Caco-2 (cell line): ENCODE results near the gene CDS1. TPM values are rescaled to one million over a fixed set of nuclear protein-coding genes. Genes with fewer than 3 reads are reported as not detected.
"Not testable (repeated sequence)": the region's sequence is repeated elsewhere in the genome, so short reads cannot be mapped to it uniquely, and the experiment has no call there.

Source experiments
- BruUV-seq: library from RNA; stranded (reverse); fragments of 400-500 nt; replicated peaks from 2 replicates; lab custom pipeline; 2021; lab: Mats Ljungman, UMichigan
- CTCF ChIA-PET: fragments of 300-600 bp; sonication (Branson Sonifier 250); formaldehyde crosslinking; loops from one replicate; lab custom pipeline; 2022; ENCODE audit warnings: antibody characterized with exemption; lab: Charles Lee
- POLR2A ChIA-PET: fragments of 300-600 bp; sonication (Branson Sonifier 250); formaldehyde crosslinking; loops from one replicate; lab custom pipeline; 2022; ENCODE audit warnings: antibody characterized with exemption; lab: Charles Lee
- DNase-seq, 2 experiments: peaks; one replicate each; pipeline versions ENCODE4 v3.0.0 to v3.0.0-alpha.2; 2020 to 2022
- H3K27me3 ChIP-seq: replicated peaks from 2 replicates; pipeline ENCODE4 v1.6.0; 2011; ENCODE audit warnings: low read length; ENCODE audit not compliant: control insufficient read depth, insufficient read depth
- H3K36me3 ChIP-seq: 2 replicates; pipeline ENCODE4 v1.5.1; 2011; ENCODE audit warnings: low read length; ENCODE audit not compliant: control insufficient read depth, insufficient read depth
- H3K4me1 ChIP-seq: fragments of 250-450 bp; sonication (Bioruptor Pico); 2 replicates; pipeline ENCODE4 v1.5.1; 2020; ENCODE audit warnings: mild to moderate bottlenecking
- H3K4me3 ChIP-seq: 2 replicates; pipeline ENCODE4 v1.5.1; 2011; ENCODE audit warnings: low read depth, mild to moderate bottlenecking, control low read depth, low read length
- H3K9me3 ChIP-seq: fragments of 250-450 bp; sonication (Bioruptor Pico); 2 replicates; pipeline ENCODE4 v1.5.1; 2020; ENCODE audit warnings: mild to moderate bottlenecking, moderate library complexity
- H3K27ac Mint-ChIP-seq: one replicate; pipeline ENCODE4 v1.8.0; 2022; ENCODE audit warnings: mixed read lengths; ENCODE audit not compliant: unreplicated experiment
- H3K27me3 Mint-ChIP-seq: one replicate; pipeline ENCODE4 v1.8.0; 2022; ENCODE audit warnings: mixed read lengths; ENCODE audit not compliant: insufficient read depth, unreplicated experiment
- H3K36me3 Mint-ChIP-seq: one replicate; pipeline ENCODE4 v1.8.0; 2022; ENCODE audit warnings: mild to moderate bottlenecking, mixed read lengths; ENCODE audit not compliant: insufficient read depth, unreplicated experiment
- H3K4me1 Mint-ChIP-seq: one replicate; pipeline ENCODE4 v1.8.0; 2022; ENCODE audit warnings: low read depth, mixed read lengths; ENCODE audit not compliant: unreplicated experiment
- H3K4me3 Mint-ChIP-seq: one replicate; pipeline ENCODE4 v1.8.0; 2022; ENCODE audit warnings: mild to moderate bottlenecking, moderate library complexity, mixed read lengths; ENCODE audit not compliant: unreplicated experiment
- H3K9me3 Mint-ChIP-seq: one replicate; pipeline ENCODE4 v1.8.0; 2022; ENCODE audit warnings: mixed read lengths; ENCODE audit not compliant: unreplicated experiment
- intact Hi-C: fragments of 100-400 bp; cut with micrococcal nuclease; formaldehyde crosslinking; loops from one replicate; pipeline ENCODE4 v1.10.0; 2022; ENCODE audit not compliant: unreplicated experiment
- total RNA-seq: library from RNA; stranded (reverse); gene quantifications from 2 replicates; pipeline ENCODE4 v1.2.3, GENCODE V29; 2022
- TF ChIP-seq, protein P1 (sequence below), 2 experiments: fragments of 200-600 bp in 1 of 2; IDR thresholded peaks; 1 replicate in 1 of 2; 2 replicates in 1 of 2; pipeline versions ENCODE4 v1.5.1 to v1.8.0; 2011 to 2022; ENCODE audit warnings: antibody characterized with exemption in 1 of 2, control low read depth in 1 of 2, inconsistent platforms in 1 of 2, low read depth in 1 of 2, low read length in 1 of 2, mild to moderate bottlenecking in 1 of 2, moderate library complexity in 1 of 2; ENCODE audit not compliant: insufficient read depth in 1 of 2, severe bottlenecking in 1 of 2, unreplicated experiment in 1 of 2

The CDS1 gene
- total RNA-seq, 1 experiment from 2014 or later = 18.1 TPM

DNA sequence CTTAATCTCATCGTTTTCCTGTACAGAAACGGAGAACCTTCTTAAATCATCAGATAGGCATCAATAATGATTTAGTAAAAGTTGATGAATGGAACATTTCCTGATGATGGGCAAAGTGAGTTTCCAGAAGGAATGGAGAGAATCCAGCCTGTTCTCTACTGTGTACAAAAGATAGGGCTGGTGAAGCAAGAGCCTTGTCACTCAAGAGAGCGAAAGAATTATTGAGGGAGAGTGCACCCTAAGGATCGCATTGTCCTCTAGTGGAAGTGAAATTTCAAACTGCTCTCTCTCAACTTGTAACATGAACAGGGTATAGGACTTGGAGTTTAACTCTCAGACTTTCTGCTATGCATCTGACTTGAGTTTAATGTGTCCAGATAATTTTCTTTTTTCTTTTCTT is 69.6 kb downstream of the CDS1 start:
- POLR2A ChIA-PET = no interaction called here
- no peaks in the 10 kb centered on the region for H3K4me1 Mint-ChIP-seq

DNA sequence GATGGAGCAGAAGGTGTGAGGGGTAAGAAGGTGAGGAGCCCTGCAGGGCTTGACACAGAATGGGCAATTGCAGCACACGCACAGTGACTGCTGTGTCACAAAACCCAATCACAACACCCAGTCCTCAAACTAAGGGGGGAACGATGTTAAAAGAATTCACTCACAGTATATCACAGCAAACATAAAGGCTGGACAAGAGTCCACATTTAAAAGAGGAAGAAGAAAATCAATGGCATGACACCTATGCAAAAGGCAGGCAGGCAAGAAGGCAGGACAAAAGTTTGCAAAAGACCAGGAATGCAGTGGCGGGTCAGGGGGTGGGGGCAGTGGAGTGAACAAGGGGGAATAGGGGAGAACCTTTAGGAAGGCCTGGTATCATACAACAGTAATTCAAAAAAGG is 77.7 kb downstream of the CDS1 start:
- H3K4me3 Mint-ChIP-seq = peak overlapping the region; percentile 5
- H3K4me1 ChIP-seq = peaks cover 11% of the 10 kb centered on the region
- peaks cover 34% of the 10 kb centered on the region for H3K36me3 Mint-ChIP-seq
- TF ChIP-seq, protein P1, sequence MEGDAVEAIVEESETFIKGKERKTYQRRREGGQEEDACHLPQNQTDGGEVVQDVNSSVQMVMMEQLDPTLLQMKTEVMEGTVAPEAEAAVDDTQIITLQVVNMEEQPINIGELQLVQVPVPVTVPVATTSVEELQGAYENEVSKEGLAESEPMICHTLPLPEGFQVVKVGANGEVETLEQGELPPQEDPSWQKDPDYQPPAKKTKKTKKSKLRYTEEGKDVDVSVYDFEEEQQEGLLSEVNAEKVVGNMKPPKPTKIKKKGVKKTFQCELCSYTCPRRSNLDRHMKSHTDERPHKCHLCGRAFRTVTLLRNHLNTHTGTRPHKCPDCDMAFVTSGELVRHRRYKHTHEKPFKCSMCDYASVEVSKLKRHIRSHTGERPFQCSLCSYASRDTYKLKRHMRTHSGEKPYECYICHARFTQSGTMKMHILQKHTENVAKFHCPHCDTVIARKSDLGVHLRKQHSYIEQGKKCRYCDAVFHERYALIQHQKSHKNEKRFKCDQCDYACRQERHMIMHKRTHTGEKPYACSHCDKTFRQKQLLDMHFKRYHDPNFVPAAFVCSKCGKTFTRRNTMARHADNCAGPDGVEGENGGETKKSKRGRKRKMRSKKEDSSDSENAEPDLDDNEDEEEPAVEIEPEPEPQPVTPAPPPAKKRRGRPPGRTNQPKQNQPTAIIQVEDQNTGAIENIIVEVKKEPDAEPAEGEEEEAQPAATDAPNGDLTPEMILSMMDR (IDR thresholded peaks at IDR 0.05; ENCODE audit: insufficient read depth in 1 of 2, low read depth in 1 of 2, low read length in 1 of 2, severe bottlenecking in 1 of 2, unreplicated experiment in 1 of 2) = no peak
- BruUV-seq = no TSS peak
- peaks cover 21% of the 10 kb centered on the region for H3K9me3 Mint-ChIP-seq
- H3K36me3 ChIP-seq = no peaks in the 10 kb centered on the region
- no peak overlapping the region for H3K4me3 ChIP-seq
- CTCF ChIA-PET = no interaction called here
- POLR2A ChIA-PET = no interaction called here
- DNase-seq = no peak
- H3K4me1 Mint-ChIP-seq = peaks cover 13% of the 10 kb centered on the region
- no peak overlapping the region for H3K27ac Mint-ChIP-seq
- H3K9me3 ChIP-seq = 0 out of 2 replicates have a peak, but pooled peaks cover 6% of the 10 kb centered on the region
- H3K27me3 Mint-ChIP-seq = no peaks in the 10 kb centered on the region
- intact Hi-C loops = no loop called here
- H3K27me3 ChIP-seq = no peaks in the 10 kb centered on the region

More for the DNA sequence above, 69.6 kb downstream of the CDS1 start:
- CTCF ChIA-PET = interaction anchor here (0.7 kb wide), 1 partner anchor 59 kb away, joined by 3 read pairs; no protein-coding TSS in a partner anchor
- Mint-ChIP-seq H3K36me3 (peaks cover 25% of the 10 kb centered on the region), H3K27me3 (no peaks in the 10 kb centered on the region), H3K27ac (no peak overlapping the region), H3K4me3 (no peak overlapping the region), H3K9me3 (peaks cover 12% of the 10 kb centered on the region)
- H3K9me3 ChIP-seq = no peaks in the 10 kb centered on the region
- no peaks in the 10 kb centered on the region for H3K27me3 ChIP-seq
- TF ChIP-seq, protein P1 (IDR thresholded peaks at IDR 0.05; ENCODE audit: insufficient read depth in 1 of 2, low read depth in 1 of 2, low read length in 1 of 2, severe bottlenecking in 1 of 2, unreplicated experiment in 1 of 2) = no peak
- intact Hi-C loops = loop anchor here (1.0 kb wide), 1 partner anchor 74 kb away; no protein-coding TSS in a partner anchor
- DNase-seq = no peak
- no peaks in the 10 kb centered on the region; the same call in 1 of the 2 replicates for H3K4me1 ChIP-seq
- H3K36me3 ChIP-seq = no peaks in the 10 kb centered on the region
- no TSS peak for BruUV-seq
- H3K4me3 ChIP-seq = no peak overlapping the region

DNA sequence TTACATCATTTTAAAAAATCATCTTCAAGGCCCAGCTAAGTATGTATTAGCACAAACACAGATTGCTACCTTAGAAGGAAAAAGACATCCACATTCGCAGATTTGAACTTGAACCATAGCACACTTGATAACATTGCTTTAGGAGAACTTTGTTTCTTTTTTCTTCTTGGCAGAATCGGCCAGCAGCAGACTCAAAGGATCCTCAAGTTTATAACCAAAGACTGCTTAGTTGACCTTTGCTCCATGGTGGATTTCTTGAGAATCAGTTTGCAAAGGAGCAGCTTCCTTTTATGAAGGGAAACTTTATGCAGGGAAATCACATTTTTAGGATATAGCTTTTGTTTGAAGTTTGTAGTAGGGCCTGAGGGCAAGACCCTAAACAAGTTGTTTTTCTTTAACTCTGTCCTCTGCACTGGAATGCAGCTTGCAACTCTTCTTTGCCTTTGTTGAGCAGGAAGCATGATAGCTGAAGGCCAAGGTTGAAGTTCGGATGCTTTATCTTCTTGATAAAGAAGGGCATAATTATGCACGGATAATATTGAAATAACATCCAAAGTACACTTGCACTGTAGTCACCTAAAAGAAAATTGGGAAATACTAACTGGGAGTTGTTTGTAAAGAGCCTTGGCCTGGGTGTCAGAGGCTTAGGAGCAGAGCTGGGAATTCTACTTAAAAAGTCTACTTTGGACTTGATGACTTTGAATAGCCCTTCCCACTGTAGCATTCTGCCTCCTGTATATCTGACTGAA is 78.4 kb downstream of the CDS1 start:
- H3K27me3 Mint-ChIP-seq = no peaks in the 10 kb centered on the region
- BruUV-seq = no TSS peak
- H3K36me3 ChIP-seq = no peaks in the 10 kb centered on the region
- H3K36me3 Mint-ChIP-seq = peaks cover 35% of the 10 kb centered on the region
- peaks cover 11% of the 10 kb centered on the region for H3K4me1 ChIP-seq
- H3K4me3 Mint-ChIP-seq = no peak overlapping the region
- ChIA-PET POLR2A (no interaction called here), CTCF (no interaction called here)
- no peak for DNase-seq
- H3K27me3 ChIP-seq = no peaks in the 10 kb centered on the region
- TF ChIP-seq, protein P1 (IDR thresholded peaks at IDR 0.05; ENCODE audit: insufficient read depth in 1 of 2, low read depth in 1 of 2, low read length in 1 of 2, severe bottlenecking in 1 of 2, unreplicated experiment in 1 of 2) = no peak
- H3K27ac Mint-ChIP-seq = no peak overlapping the region
- 0 out of 2 replicates have a peak, but pooled peaks cover 6% of the 10 kb centered on the region for H3K9me3 ChIP-seq
- intact Hi-C loops = no loop called here
- no peak overlapping the region for H3K4me3 ChIP-seq
- peaks cover 13% of the 10 kb centered on the region for H3K4me1 Mint-ChIP-seq
- H3K9me3 Mint-ChIP-seq = peaks cover 17% of the 10 kb centered on the region

DNA sequence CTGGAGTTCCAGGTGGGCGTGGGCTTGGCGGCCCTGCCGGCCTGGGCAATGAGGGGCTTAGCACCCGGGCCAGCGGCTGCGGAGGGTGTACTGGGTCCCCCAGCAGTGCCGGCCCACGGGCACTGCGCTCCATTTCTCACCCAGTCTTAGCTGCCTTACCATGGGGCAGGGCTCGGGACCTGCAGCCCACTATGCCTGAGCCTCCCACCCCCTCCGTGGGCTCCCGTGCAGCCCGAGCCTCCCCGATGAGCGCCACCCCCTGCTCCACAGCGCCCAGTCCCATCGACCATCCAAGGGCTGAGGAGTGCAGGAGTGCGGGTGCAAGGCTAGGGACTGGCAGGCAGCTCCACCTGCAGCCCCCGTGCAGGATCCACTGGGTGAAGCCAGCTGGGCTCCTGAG is 81.8 kb downstream of the CDS1 start:
- H3K9me3 Mint-ChIP-seq, H3K4me3 ChIP-seq, H3K27ac Mint-ChIP-seq, H3K9me3 ChIP-seq, CTCF ChIA-PET, H3K4me3 Mint-ChIP-seq, BruUV-seq, DNase-seq, intact Hi-C loops, POLR2A ChIA-PET, H3K36me3 ChIP-seq, H3K27me3 Mint-ChIP-seq, H3K27me3 ChIP-seq: not testable (repeated sequence)
- Mint-ChIP-seq H3K36me3 (peaks cover 22% of the 10 kb centered on the region), H3K4me1 (peaks cover 13% of the 10 kb centered on the region)
- H3K4me1 ChIP-seq = peaks cover 11% of the 10 kb centered on the region
